ENCODE measurements around the gene CBX2. TPM values are rescaled to one million over a fixed set of nuclear protein-coding genes. Genes with fewer than 3 reads are reported as not detected.

Gene CBX2
- total and polyA plus RNA-seq, 2 of the 4 experiments (the other 2 are of a cell fraction): 2.0 to 3.2 TPM

GRCh38 chr17:79802736-79803420, 24.9 kb downstream of the CBX2 start:
- intact Hi-C loops (cut with micrococcal nuclease) (no loop called here), in situ Hi-C loops (cut with MboI; ENCODE audit: low sequenced_read_pairs) (no loop called here), dilution Hi-C loops (cut with HindIII; ENCODE audit: low sequenced_read_pairs, unreplicated experiment) (no loop called here)
- Histone ChIP-seq H3K27me3 (ENCODE audit: control insufficient read depth, insufficient read depth, low read length) (peaks cover 100% of the 10 kb centered on the region), H3K9me3 (ENCODE audit: control insufficient read depth, insufficient read depth, low read length) (peaks cover 11% of the 10 kb centered on the region; the same call in 1 of the 2 replicates), H2AK9ac (replicated peaks; ENCODE audit: low read depth, low read length, poor library complexity) (peak overlapping the region; percentile 42), H3K14ac (replicated peaks; ENCODE audit: low read depth, low read length) (no peak overlapping the region), H3K4ac (ENCODE audit: low read depth, low read length) (no peak overlapping the region), H2BK15ac (ENCODE audit: low read depth, low read length) (no peak overlapping the region; the same call in 2 of the 3 replicates), H3K56ac (ENCODE audit: extremely low read depth, insufficient read depth, low read length) (no peak overlapping the region), H3K9me1 (ENCODE audit: insufficient read depth, low read length) (no peaks in the 10 kb centered on the region), H4K20me1 (ENCODE audit: insufficient read depth, low read length) (no peaks in the 10 kb centered on the region), H3K79me1 (ENCODE audit: low read depth in 1 of 2, low read length in 2 of 2) (no peaks in the 10 kb centered on the region), H3K4me2 (ENCODE audit: low read depth, low read length) (0 out of 2 replicates have a peak overlapping the region, but pooled peaks have one; percentile 5), H3K4me1 (ENCODE audit: control insufficient read depth, insufficient read depth, low read length) (no peaks in the 10 kb centered on the region; the same call in 1 of the 2 replicates), H2AK5ac (ENCODE audit: low read depth, low read length) (no peak overlapping the region), H3K23ac (ENCODE audit: low read depth, low read length) (no peak overlapping the region), H2AFZ (replicated peaks; ENCODE audit: low read length, poor library complexity) (peak overlapping the region; percentile 52), H3K27ac (ENCODE audit: insufficient read depth, low read length) (no peak overlapping the region), H4K91ac (ENCODE audit: insufficient read depth, low read depth, low read length) (no peak overlapping the region; the same call in 1 of the 2 replicates), H4K8ac (ENCODE audit: low read depth in 2 of 2, low read length in 2 of 2) (peak overlapping the region; percentile 26 to 47; a peak in 1 of 4 replicates), H3K4me3 (ENCODE audit: insufficient read depth, low read depth, low read length) (no peak overlapping the region), H3K9ac (ENCODE audit: low read depth, low read length) (no peak overlapping the region), H3K36me3 (ENCODE audit: control insufficient read depth, insufficient read depth, low read length) (no peaks in the 10 kb centered on the region), H4K5ac (ENCODE audit: low read depth, low read length) (no peak overlapping the region), H2BK5ac (ENCODE audit: low read depth, low read length, poor library complexity, severe bottlenecking) (no peak overlapping the region), H2BK120ac (ENCODE audit: low read depth, low read length) (no peak overlapping the region), H3K18ac (ENCODE audit: low read depth, low read length) (no peak overlapping the region), H2BK20ac (ENCODE audit: low read depth, low read length) (no peak overlapping the region)
- 0 out of 2 replicates have a peak, but pooled peaks have one; percentile 29 for TF ChIP-seq USF2 (IDR thresholded peaks at IDR 0.05; ENCODE audit: low read depth, low read length)
- no peak for TF ChIP-seq NFE2L2 (IDR thresholded peaks at IDR 0.05; ENCODE audit: low read depth, low read length)
- DNase-seq (no peak), ATAC-seq (ENCODE audit: low read depth) (no peak)
- 16% methylated on average over 14 of the region's 57 CpGs; no CpG with 5 or more reads in 1 of the 2 experiments for WGBS, 2 experiments (ENCODE audit: extremely low coverage in 2 of 2, insufficient read length in 1 of 2)
- POLR2A ChIA-PET (ENCODE audit: unreplicated experiment): no interaction called here
- CTCF ChIA-PET: no interaction called here
- BruUV-seq (replicated peaks): no TSS peak
